ENCODE data around the gene STARD3. TPM values are rescaled to one million over a fixed set of nuclear protein-coding genes. Genes with fewer than 3 reads are reported as not detected.
A peak's percentile ranks its signal among the peaks of the same experiment; 100 is the strongest.

Gene STARD3
- total RNA-seq, 2 donors from 2014 or later: 52.5 to 67.7 TPM

DNA sequence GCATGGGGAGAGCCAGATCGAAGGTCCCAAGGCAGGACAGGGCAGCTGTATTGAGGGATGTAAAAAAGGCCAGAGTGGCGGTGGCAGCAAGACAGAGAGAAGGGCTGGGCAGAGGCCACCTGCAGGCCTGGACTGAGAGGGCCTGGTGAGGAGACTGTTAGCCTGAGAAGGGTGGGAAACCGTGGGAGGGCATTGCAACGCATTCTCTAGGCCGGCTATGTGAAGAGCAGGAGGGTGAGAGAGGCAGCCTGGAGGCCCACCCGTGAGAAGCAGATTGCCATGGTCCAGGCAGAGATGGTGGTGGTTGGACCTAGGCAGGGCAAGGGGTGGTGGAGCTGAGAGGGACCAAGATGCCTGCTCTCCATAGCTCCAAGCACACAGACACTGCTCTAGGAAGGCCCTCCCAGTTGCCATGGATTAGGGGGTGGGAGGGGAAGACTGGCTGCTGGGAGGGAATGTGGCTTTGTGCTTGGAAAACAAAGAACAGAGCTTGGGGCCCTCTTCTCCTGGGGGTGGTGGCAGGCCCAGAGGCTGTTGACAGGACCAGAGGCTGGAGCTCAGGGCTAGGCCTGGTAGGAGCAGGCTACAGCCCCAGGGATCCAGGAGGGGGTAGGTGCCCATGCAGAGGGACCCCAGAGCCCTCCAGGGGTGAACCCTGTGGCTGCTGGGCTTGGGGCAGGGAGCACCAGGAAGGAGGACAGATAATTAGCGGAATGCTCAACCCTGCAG, 15.8 kb downstream of the STARD3 start:
- no peak for ATAC-seq (ENCODE audit: insufficient number of reproducible peaks, low FRiP score, low read depth)
- Histone ChIP-seq H3K4me1 (ENCODE audit: control insufficient read depth in 1 of 2, low read depth in 2 of 2) (no peaks in the 10 kb centered on the region), H3K36me3 (peaks cover 2% of the 10 kb centered on the region), H3K4me3 (no peak overlapping the region), H3K9me3 (no peaks in the 10 kb centered on the region), H3K27me3 (replicated peaks; ENCODE audit: insufficient read depth) (no peaks in the 10 kb centered on the region), H3K27ac (no peak overlapping the region)
- no peak for TF ChIP-seq CTCF (IDR thresholded peaks at IDR 0.05)
- no peak for DNase-seq (ENCODE audit: low spot score)

- TF ChIP-seq CTCF (IDR thresholded peaks at IDR 0.05): no peak
- DNase-seq (ENCODE audit: low spot score) (no peak), ATAC-seq (ENCODE audit: insufficient number of reproducible peaks, low FRiP score, low read depth) (no peak)
- Histone ChIP-seq H3K36me3 (peaks cover 3% of the 10 kb centered on the region), H3K27me3 (replicated peaks; ENCODE audit: insufficient read depth) (no peaks in the 10 kb centered on the region), H3K27ac (no peak overlapping the region), H3K4me3 (no peak overlapping the region), H3K4me1 (ENCODE audit: control insufficient read depth in 1 of 2, low read depth in 2 of 2) (no peaks in the 10 kb centered on the region), H3K9me3 (no peaks in the 10 kb centered on the region)
Measured at GRCh38 chr17:39653316-39653661, 16.3 kb downstream of the STARD3 start.

DNA sequence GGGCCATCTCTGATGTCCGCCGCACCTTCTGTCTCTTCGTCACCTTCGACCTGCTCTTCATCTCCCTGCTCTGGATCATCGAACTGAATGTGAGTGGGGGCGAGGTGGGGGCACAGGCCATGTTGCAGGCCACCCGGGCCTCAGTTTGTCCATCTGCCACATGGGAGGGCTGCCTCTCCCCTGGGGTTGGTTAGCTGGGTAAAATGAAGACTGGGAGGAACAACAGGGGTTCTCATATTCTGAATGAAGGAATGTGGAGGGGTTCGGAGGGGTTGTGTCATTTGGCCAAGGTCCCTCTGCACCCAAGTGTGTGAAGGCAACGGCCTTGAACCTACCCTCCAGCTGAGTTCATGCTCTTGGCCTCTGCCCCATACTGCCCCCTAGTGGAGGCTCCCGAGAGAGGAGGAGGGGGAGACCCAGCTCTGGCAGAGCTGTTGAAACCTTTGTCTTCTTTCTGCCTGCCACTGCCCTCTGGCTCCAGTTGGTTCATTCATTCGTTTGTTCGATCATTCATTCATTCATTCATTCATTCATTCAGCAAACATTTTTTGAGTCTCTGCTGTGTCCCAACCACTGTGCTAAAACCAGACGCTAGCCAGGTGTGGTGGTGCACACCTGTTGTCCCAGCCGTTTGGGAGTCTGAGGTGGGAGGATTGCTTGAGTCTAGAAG, 16.9 kb downstream of the STARD3 start:
- DNase-seq (ENCODE audit: low spot score): no peak
- Histone ChIP-seq H3K36me3 (peaks cover 4% of the 10 kb centered on the region), H3K27ac (no peak overlapping the region), H3K27me3 (replicated peaks; ENCODE audit: insufficient read depth) (no peaks in the 10 kb centered on the region), H3K4me3 (no peak overlapping the region), H3K4me1 (ENCODE audit: control insufficient read depth in 1 of 2, low read depth in 2 of 2) (no peaks in the 10 kb centered on the region), H3K9me3 (no peaks in the 10 kb centered on the region)
- peak; percentile 79 for TF ChIP-seq CTCF (IDR thresholded peaks at IDR 0.05)
- no peak for ATAC-seq (ENCODE audit: insufficient number of reproducible peaks, low FRiP score, low read depth)

DNA sequence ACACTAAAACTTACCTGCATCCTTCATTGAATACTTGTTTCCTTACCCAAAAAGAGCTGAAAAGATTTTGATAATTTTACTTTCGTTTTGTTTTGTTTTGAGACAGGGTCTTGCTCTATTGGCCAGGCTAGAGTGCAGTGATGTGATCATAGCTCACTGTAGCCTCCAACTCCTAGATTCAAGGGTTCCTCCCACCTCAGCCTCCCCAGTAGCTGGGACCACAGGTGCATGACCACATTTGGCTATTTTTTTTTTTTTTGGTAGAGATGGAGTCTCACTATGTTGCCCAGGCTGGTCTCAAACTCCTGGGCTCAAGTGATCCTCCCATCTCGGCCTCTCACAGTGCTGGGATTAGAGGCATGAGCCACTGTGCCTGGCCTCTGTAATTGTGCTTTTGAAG, 18.2 kb downstream of the STARD3 start:
- Histone ChIP-seq H3K9me3 (no peaks in the 10 kb centered on the region), H3K4me3 (no peak overlapping the region), H3K4me1 (ENCODE audit: control insufficient read depth in 1 of 2, low read depth in 2 of 2) (no peaks in the 10 kb centered on the region), H3K27ac (no peak overlapping the region), H3K36me3 (peaks cover 14% of the 10 kb centered on the region), H3K27me3 (replicated peaks; ENCODE audit: insufficient read depth) (no peaks in the 10 kb centered on the region)
- TF ChIP-seq CTCF (IDR thresholded peaks at IDR 0.05): no peak
- DNase-seq (ENCODE audit: low spot score) (no peak), ATAC-seq (ENCODE audit: insufficient number of reproducible peaks, low FRiP score, low read depth) (no peak)

GRCh38 chr17:39658346-39658745, 21.4 kb downstream of the STARD3 start:
- Histone ChIP-seq H3K27ac (no peak overlapping the region), H3K36me3 (peaks cover 22% of the 10 kb centered on the region), H3K27me3 (replicated peaks; ENCODE audit: insufficient read depth) (no peaks in the 10 kb centered on the region), H3K4me1 (ENCODE audit: control insufficient read depth in 1 of 2, low read depth in 2 of 2) (peaks cover 0 to 11% of the 10 kb centered on the region in 2 donors), H3K4me3 (no peak overlapping the region), H3K9me3 (no peaks in the 10 kb centered on the region)
- no peak for TF ChIP-seq CTCF (IDR thresholded peaks at IDR 0.05)
- ATAC-seq (ENCODE audit: insufficient number of reproducible peaks, low FRiP score, low read depth) (no peak), DNase-seq (ENCODE audit: low spot score) (no peak)
